Activated naive CD8-positive, alpha-beta T cell (primary cell): ENCODE results near the gene TFRC.
"Not testable (repeated sequence)": the region's sequence is repeated elsewhere in the genome, so short reads cannot be mapped to it uniquely, and the experiment has no call there.

Source experiments
- H3K27ac Mint-ChIP-seq: one replicate; pipeline ENCODE4 v1.8.0; 2021; ENCODE audit warnings: mixed read lengths
- H3K27me3 Mint-ChIP-seq: one replicate; pipeline ENCODE4 v1.8.0; 2021; ENCODE audit warnings: mixed read lengths
- H3K36me3 Mint-ChIP-seq: one replicate; pipeline ENCODE4 v1.8.0; 2021; ENCODE audit warnings: mixed read lengths
- H3K4me1 Mint-ChIP-seq: one replicate; pipeline ENCODE4 v1.8.0; 2021; ENCODE audit warnings: low read depth, mixed read lengths
- H3K4me3 Mint-ChIP-seq: one replicate; pipeline ENCODE4 v1.8.0; 2021; ENCODE audit warnings: mild to moderate bottlenecking, mixed read lengths
- H3K9me3 Mint-ChIP-seq: one replicate; pipeline ENCODE4 v1.8.0; 2021; ENCODE audit warnings: low read depth, mixed read lengths

Gene TFRC

GRCh38 chr3:196063456-196063855 is 18.4 kb downstream of the TFRC start:
- no peaks in the 10 kb centered on the region for H3K27me3 Mint-ChIP-seq
- H3K36me3 Mint-ChIP-seq: peaks cover 15% of the 10 kb centered on the region
- no peak overlapping the region for H3K27ac Mint-ChIP-seq

GRCh38 chr3:196063049-196063448 is 18.8 kb downstream of the TFRC start:
- Mint-ChIP-seq H3K36me3 (peaks cover 15% of the 10 kb centered on the region), H3K4me1 (peaks cover 2% of the 10 kb centered on the region), H3K27ac (no peak overlapping the region), H3K27me3 (no peaks in the 10 kb centered on the region), H3K4me3 (no peak overlapping the region), H3K9me3 (no peaks in the 10 kb centered on the region)

More at GRCh38 chr3:196063456-196063855, 18.4 kb downstream of the TFRC start:
- Mint-ChIP-seq H3K4me1 (peaks cover 2% of the 10 kb centered on the region), H3K9me3 (no peaks in the 10 kb centered on the region), H3K4me3 (no peak overlapping the region)

GRCh38 chr3:196060834-196061233 is 21.1 kb downstream of the TFRC start:
- no peaks in the 10 kb centered on the region for H3K9me3 Mint-ChIP-seq
- H3K27ac Mint-ChIP-seq: peak overlapping the region; percentile 55
- no peak overlapping the region for H3K4me3 Mint-ChIP-seq
- H3K27me3 Mint-ChIP-seq: no peaks in the 10 kb centered on the region
- H3K4me1 Mint-ChIP-seq: peaks cover 2% of the 10 kb centered on the region
- peaks cover 9% of the 10 kb centered on the region for H3K36me3 Mint-ChIP-seq

GRCh38 chr3:196057760-196058331 is 24.0 kb downstream of the TFRC start:
- no peaks in the 10 kb centered on the region for H3K27me3 Mint-ChIP-seq
- H3K27ac Mint-ChIP-seq: no peak overlapping the region
- H3K4me3 Mint-ChIP-seq: no peak overlapping the region
- peaks cover 9% of the 10 kb centered on the region for H3K36me3 Mint-ChIP-seq
- H3K4me1 Mint-ChIP-seq: peaks cover 2% of the 10 kb centered on the region
- no peaks in the 10 kb centered on the region for H3K9me3 Mint-ChIP-seq

- not testable (repeated sequence) for H3K4me3 Mint-ChIP-seq, H3K27ac Mint-ChIP-seq, H3K9me3 Mint-ChIP-seq, H3K36me3 Mint-ChIP-seq, H3K4me1 Mint-ChIP-seq, H3K27me3 Mint-ChIP-seq
These were observed 25.5 kb downstream of the TFRC start for GRCh38 chr3:196056371-196056770.

- Mint-ChIP-seq H3K9me3 (no peaks in the 10 kb centered on the region), H3K27ac (no peak overlapping the region), H3K4me1 (no peaks in the 10 kb centered on the region), H3K4me3 (no peak overlapping the region), H3K36me3 (peaks cover 6% of the 10 kb centered on the region), H3K27me3 (no peaks in the 10 kb centered on the region)
These were observed 26.1 kb downstream of the TFRC start for GRCh38 chr3:196055683-196056270.

GRCh38 chr3:196055240-196055639 is 26.6 kb downstream of the TFRC start:
- Mint-ChIP-seq H3K4me1 (no peaks in the 10 kb centered on the region), H3K4me3 (no peak overlapping the region), H3K36me3 (peaks cover 5% of the 10 kb centered on the region), H3K27ac (no peak overlapping the region), H3K27me3 (no peaks in the 10 kb centered on the region), H3K9me3 (no peaks in the 10 kb centered on the region)

GRCh38 chr3:196054661-196055060 is 27.2 kb downstream of the TFRC start:
- peaks cover 6% of the 10 kb centered on the region for H3K36me3 Mint-ChIP-seq
- H3K4me3 Mint-ChIP-seq: no peak overlapping the region
- peaks cover 4% of the 10 kb centered on the region for H3K4me1 Mint-ChIP-seq
- no peak overlapping the region for H3K27ac Mint-ChIP-seq
- H3K9me3 Mint-ChIP-seq: no peaks in the 10 kb centered on the region
- H3K27me3 Mint-ChIP-seq: no peaks in the 10 kb centered on the region

GRCh38 chr3:196053487-196053886 is 28.4 kb downstream of the TFRC start:
- H3K9me3 Mint-ChIP-seq: no peaks in the 10 kb centered on the region
- no peaks in the 10 kb centered on the region for H3K27me3 Mint-ChIP-seq
- peaks cover 6% of the 10 kb centered on the region for H3K36me3 Mint-ChIP-seq
- H3K4me3 Mint-ChIP-seq: no peak overlapping the region
- peaks cover 7% of the 10 kb centered on the region for H3K4me1 Mint-ChIP-seq
- peak overlapping the region; percentile 11 for H3K27ac Mint-ChIP-seq

- Mint-ChIP-seq H3K4me3 (no peak overlapping the region), H3K4me1 (peaks cover 7% of the 10 kb centered on the region), H3K36me3 (peaks cover 9% of the 10 kb centered on the region), H3K27me3 (no peaks in the 10 kb centered on the region), H3K9me3 (no peaks in the 10 kb centered on the region), H3K27ac (no peak overlapping the region)
These were observed 30.4 kb downstream of the TFRC start for GRCh38 chr3:196051282-196052076.

GRCh38 chr3:196050597-196050996 is 31.3 kb downstream of the TFRC start:
- Mint-ChIP-seq H3K9me3 (no peaks in the 10 kb centered on the region), H3K4me3 (no peak overlapping the region), H3K4me1 (peaks cover 7% of the 10 kb centered on the region), H3K36me3 (peaks cover 9% of the 10 kb centered on the region), H3K27me3 (no peaks in the 10 kb centered on the region), H3K27ac (no peak overlapping the region)

GRCh38 chr3:196049653-196050052 is 32.2 kb downstream of the TFRC start:
- H3K27ac Mint-ChIP-seq: peak overlapping the region; percentile 50
- peaks cover 5% of the 10 kb centered on the region for H3K36me3 Mint-ChIP-seq
- H3K4me3 Mint-ChIP-seq: no peak overlapping the region
- peaks cover 7% of the 10 kb centered on the region for H3K4me1 Mint-ChIP-seq
- no peaks in the 10 kb centered on the region for H3K9me3 Mint-ChIP-seq
- H3K27me3 Mint-ChIP-seq: no peaks in the 10 kb centered on the region

- Mint-ChIP-seq H3K36me3 (peaks cover 5% of the 10 kb centered on the region), H3K9me3 (no peaks in the 10 kb centered on the region), H3K27me3 (no peaks in the 10 kb centered on the region), H3K27ac (no peak overlapping the region), H3K4me1 (peaks cover 7% of the 10 kb centered on the region), H3K4me3 (no peak overlapping the region)
These were observed 32.8 kb downstream of the TFRC start for GRCh38 chr3:196048922-196049598.

- peaks cover 5% of the 10 kb centered on the region for H3K36me3 Mint-ChIP-seq
- H3K27ac Mint-ChIP-seq: no peak overlapping the region
- no peak overlapping the region for H3K4me3 Mint-ChIP-seq
- H3K4me1 Mint-ChIP-seq: peaks cover 7% of the 10 kb centered on the region
- no peaks in the 10 kb centered on the region for H3K9me3 Mint-ChIP-seq
- H3K27me3 Mint-ChIP-seq: no peaks in the 10 kb centered on the region
These were observed 34.4 kb downstream of the TFRC start for GRCh38 chr3:196047391-196048030.

- Mint-ChIP-seq H3K4me1 (peaks cover 2% of the 10 kb centered on the region), H3K27ac (no peak overlapping the region), H3K9me3 (no peaks in the 10 kb centered on the region), H3K27me3 (no peaks in the 10 kb centered on the region), H3K4me3 (no peak overlapping the region), H3K36me3 (peaks cover 7% of the 10 kb centered on the region)
These were observed 37.4 kb downstream of the TFRC start for GRCh38 chr3:196044513-196044912.
